Measurements from ENCODE around the gene ROBO4. TPM values are rescaled to one million over a fixed set of nuclear protein-coding genes. Genes with fewer than 3 reads are reported as not detected.
A peak's percentile ranks its signal among the peaks of the same experiment; 100 is the strongest.

ROBO4 gene
- total and polyA plus RNA-seq, 4 donors, result 27.3 to 52.1 (median 41.9) TPM

DNA sequence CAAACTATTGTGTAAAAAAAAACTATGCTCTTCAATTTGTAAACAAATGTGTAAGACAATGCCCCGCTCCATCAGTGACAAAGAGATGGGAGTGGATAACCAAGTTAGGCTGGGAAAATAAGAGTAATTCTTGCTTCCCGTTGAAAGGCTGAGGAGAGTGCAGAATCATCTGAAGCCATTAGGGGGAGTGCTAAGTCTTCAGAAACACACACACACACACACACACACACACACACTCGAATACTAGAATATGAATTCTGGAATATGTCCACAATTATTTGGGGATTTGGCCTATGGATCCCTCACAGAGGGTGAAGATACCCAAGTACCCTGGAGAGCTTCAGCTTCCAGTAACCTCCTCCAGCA lies 60.2 kb downstream of the ROBO4 start:
- peaks cover 0 to 23% (median 19%) of the 10 kb centered on the region in 3 donors for H3K27me3 ChIP-seq (ENCODE audit: control insufficient read depth in 3 of 3, insufficient read depth in 3 of 3, low read length in 2 of 3)
- TF ChIP-seq, protein P1, sequence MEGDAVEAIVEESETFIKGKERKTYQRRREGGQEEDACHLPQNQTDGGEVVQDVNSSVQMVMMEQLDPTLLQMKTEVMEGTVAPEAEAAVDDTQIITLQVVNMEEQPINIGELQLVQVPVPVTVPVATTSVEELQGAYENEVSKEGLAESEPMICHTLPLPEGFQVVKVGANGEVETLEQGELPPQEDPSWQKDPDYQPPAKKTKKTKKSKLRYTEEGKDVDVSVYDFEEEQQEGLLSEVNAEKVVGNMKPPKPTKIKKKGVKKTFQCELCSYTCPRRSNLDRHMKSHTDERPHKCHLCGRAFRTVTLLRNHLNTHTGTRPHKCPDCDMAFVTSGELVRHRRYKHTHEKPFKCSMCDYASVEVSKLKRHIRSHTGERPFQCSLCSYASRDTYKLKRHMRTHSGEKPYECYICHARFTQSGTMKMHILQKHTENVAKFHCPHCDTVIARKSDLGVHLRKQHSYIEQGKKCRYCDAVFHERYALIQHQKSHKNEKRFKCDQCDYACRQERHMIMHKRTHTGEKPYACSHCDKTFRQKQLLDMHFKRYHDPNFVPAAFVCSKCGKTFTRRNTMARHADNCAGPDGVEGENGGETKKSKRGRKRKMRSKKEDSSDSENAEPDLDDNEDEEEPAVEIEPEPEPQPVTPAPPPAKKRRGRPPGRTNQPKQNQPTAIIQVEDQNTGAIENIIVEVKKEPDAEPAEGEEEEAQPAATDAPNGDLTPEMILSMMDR (IDR thresholded peaks at IDR 0.05; ENCODE audit: control extremely low read depth, extremely low read depth), result peak; percentile 38
- no peak for ATAC-seq (ENCODE audit: insufficient read depth, low FRiP score)
- no peaks in the 10 kb centered on the region for H3K36me3 ChIP-seq (ENCODE audit: control insufficient read depth in 4 of 4, insufficient read depth in 4 of 4, low read length in 4 of 4)
- 5 to 12% methylated on average over 3 of the region's 3 CpGs for WGBS, 2 donors
- H3K9me3 ChIP-seq (ENCODE audit: control insufficient read depth in 4 of 4, insufficient read depth in 3 of 4, low read length in 3 of 4), result no peaks in the 10 kb centered on the region
- DNase-seq, result peak; percentile 64 to 92 (median 90)
- H3K4me1 ChIP-seq (ENCODE audit: control insufficient read depth in 5 of 5, insufficient read depth in 5 of 5, low read length in 5 of 5), result peaks cover 0 to 38% (median 9%) of the 10 kb centered on the region in 5 donors
- no peak overlapping the region for H3K9ac ChIP-seq (ENCODE audit: insufficient read depth in 1 of 2, low read length in 2 of 2)
- no peak overlapping the region for H3K4me3 ChIP-seq
- H3K27ac ChIP-seq (ENCODE audit: low read depth in 1 of 2, low read length in 1 of 2), result no peak overlapping the region

DNA sequence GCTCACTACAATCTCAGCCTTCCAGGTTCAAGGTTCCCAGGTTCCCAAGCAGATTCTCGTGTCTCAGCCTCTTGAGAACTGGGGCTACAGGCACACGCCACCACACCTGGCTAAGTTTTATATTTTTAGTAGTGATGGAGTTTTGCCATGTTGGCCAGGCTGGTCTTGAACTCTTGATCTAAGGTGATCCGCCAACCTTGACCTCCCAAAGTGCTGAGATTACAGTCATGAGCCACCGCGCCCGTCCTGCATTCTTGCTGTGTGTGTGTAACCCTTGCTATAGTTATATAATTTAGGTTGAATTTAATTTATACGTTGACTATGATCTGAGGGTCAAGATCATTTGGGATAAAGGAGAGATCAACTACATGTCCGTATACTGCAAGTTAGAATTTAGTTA lies 61.7 kb downstream of the ROBO4 start:
- H3K36me3 ChIP-seq (ENCODE audit: control insufficient read depth in 4 of 4, insufficient read depth in 4 of 4, low read length in 4 of 4), result no peaks in the 10 kb centered on the region
- no peak for ATAC-seq (ENCODE audit: insufficient read depth, low FRiP score)
- TF ChIP-seq, protein P1 (IDR thresholded peaks at IDR 0.05; ENCODE audit: control extremely low read depth, extremely low read depth), result no peak
- H3K9ac ChIP-seq (ENCODE audit: insufficient read depth in 1 of 2, low read length in 2 of 2), result no peak overlapping the region
- no peak for DNase-seq
- peaks cover 0 to 26% (median 2%) of the 10 kb centered on the region in 5 donors for H3K4me1 ChIP-seq (ENCODE audit: control insufficient read depth in 5 of 5, insufficient read depth in 5 of 5, low read length in 5 of 5)
- H3K4me3 ChIP-seq, result no peak overlapping the region
- H3K27me3 ChIP-seq (ENCODE audit: control insufficient read depth in 3 of 3, insufficient read depth in 3 of 3, low read length in 2 of 3), result peaks cover 0 to 23% (median 19%) of the 10 kb centered on the region in 3 donors
- H3K9me3 ChIP-seq (ENCODE audit: control insufficient read depth in 4 of 4, insufficient read depth in 3 of 4, low read length in 3 of 4), result no peaks in the 10 kb centered on the region
- no peak overlapping the region for H3K27ac ChIP-seq (ENCODE audit: low read depth in 1 of 2, low read length in 1 of 2)
- WGBS, 2 donors, result 93 to 94% methylated on average over 8 of the region's 8 CpGs

DNA sequence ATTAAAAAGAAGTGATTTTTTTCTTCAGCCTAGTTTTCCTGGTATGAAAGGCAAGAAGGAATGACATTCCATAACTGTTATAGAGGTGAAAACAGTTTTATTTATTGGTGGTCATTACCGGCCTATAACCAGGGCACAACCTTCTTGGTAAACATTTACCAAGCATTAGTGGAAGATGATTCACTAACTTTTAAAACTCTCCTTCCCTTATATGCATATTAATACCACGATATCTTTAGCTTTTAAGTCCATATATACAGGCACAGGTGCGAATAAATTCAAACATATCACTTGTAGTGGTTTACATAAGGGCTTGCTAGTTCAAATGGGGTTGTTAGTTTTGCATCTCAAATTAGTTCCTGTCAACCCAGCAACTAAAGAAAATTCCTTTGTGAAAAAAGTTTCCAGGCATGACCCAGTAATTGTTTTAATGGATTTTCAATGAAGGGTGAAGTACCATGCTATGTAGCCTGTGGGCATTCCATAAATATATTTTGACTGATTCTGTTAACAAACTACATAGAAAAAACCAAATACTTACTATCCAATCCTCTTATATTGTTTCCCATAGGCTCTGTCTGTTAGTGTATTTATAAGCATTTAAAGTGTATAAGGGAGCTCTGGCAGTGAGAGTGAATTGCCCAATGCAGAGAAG lies 63.0 kb downstream of the ROBO4 start:
- Histone ChIP-seq H3K27ac (ENCODE audit: low read depth in 1 of 2, low read length in 1 of 2) (no peak overlapping the region), H3K9ac (ENCODE audit: insufficient read depth in 1 of 2, low read length in 2 of 2) (no peak overlapping the region), H3K4me3 (no peak overlapping the region), H3K4me1 (ENCODE audit: control insufficient read depth in 5 of 5, insufficient read depth in 5 of 5, low read length in 5 of 5) (peaks cover 0 to 23% (median 2%) of the 10 kb centered on the region in 5 donors), H3K36me3 (ENCODE audit: control insufficient read depth in 4 of 4, insufficient read depth in 4 of 4, low read length in 4 of 4) (no peaks in the 10 kb centered on the region), H3K27me3 (ENCODE audit: control insufficient read depth in 3 of 3, insufficient read depth in 3 of 3, low read length in 2 of 3) (peaks cover 0 to 14% (median 12%) of the 10 kb centered on the region in 3 donors), H3K9me3 (ENCODE audit: control insufficient read depth in 4 of 4, insufficient read depth in 3 of 4, low read length in 3 of 4) (no peaks in the 10 kb centered on the region)
- TF ChIP-seq, protein P1 (IDR thresholded peaks at IDR 0.05; ENCODE audit: control extremely low read depth, extremely low read depth), result no peak
- 64 to 86% methylated on average over 3 of the region's 3 CpGs for WGBS, 2 donors
- ATAC-seq (ENCODE audit: insufficient read depth, low FRiP score) (no peak), DNase-seq (no peak)

Other genes starting within 250 kb of the ROBO4 start
- 10 to 100 TPM; 26.3 to 37.1 TPM for gene SIAE, start 224.1 kb downstream of the ROBO4 start, total RNA-seq
- 10 to 100 TPM; 18.7 to 27.0 TPM for gene SIAE, start 224.1 kb downstream of the ROBO4 start, polyA plus RNA-seq
- gene SPA17, start 224.0 kb downstream of the ROBO4 start, total RNA-seq, result 10 to 100 TPM; 14.4 to 15.6 TPM
- 10 to 100 TPM; 16.4 to 28.9 TPM for gene SPA17, start 224.0 kb downstream of the ROBO4 start, polyA plus RNA-seq
- 100 to 1,000 TPM in 1 of 2 donors, 10 to 100 TPM in 1; 27.2 to 117 TPM for gene NRGN, start 157.9 kb downstream of the ROBO4 start, total RNA-seq
- gene NRGN, start 157.9 kb downstream of the ROBO4 start, polyA plus RNA-seq, result 100 to 1,000 TPM in 1 of 2 donors, 10 to 100 TPM in 1; 58.5 to 250 TPM
- gene VSIG2, start 145.6 kb downstream of the ROBO4 start, total RNA-seq, result 10 to 100 TPM; 20.9 to 39.8 TPM
- gene VSIG2, start 145.6 kb downstream of the ROBO4 start, polyA plus RNA-seq, result 10 to 100 TPM; 20.2 to 30.4 TPM
- gene ESAM, start 135.6 kb downstream of the ROBO4 start, total RNA-seq, result 100 to 1,000 TPM; 122 to 142 TPM
- gene ESAM, start 135.6 kb downstream of the ROBO4 start, polyA plus RNA-seq, result 100 to 1,000 TPM in 1 of 2 donors, 10 to 100 TPM in 1; 77.7 to 139 TPM
- 10 to 100 TPM; 15.0 to 33.6 TPM for gene MSANTD2, start 97.5 kb downstream of the ROBO4 start, total RNA-seq
- 10 to 100 TPM in 1 of 2 donors, 1 to 10 TPM in 1; 3.9 to 16.4 TPM for gene MSANTD2, start 97.5 kb downstream of the ROBO4 start, polyA plus RNA-seq
- 10 to 100 TPM; 16.7 to 16.8 TPM for gene ROBO3, start 32.4 kb downstream of the ROBO4 start, total RNA-seq
- 10 to 100 TPM in 1 of 2 donors, 1 to 10 TPM in 1; 9.3 to 13.5 TPM for gene ROBO3, start 32.4 kb downstream of the ROBO4 start, polyA plus RNA-seq
- not detected for gene HEPN1, start 21.4 kb upstream of the ROBO4 start, total RNA-seq
- not detected for gene HEPN1, start 21.4 kb upstream of the ROBO4 start, polyA plus RNA-seq
- not detected for gene HEPACAM, start 38.2 kb upstream of the ROBO4 start, total RNA-seq
- under 1 TPM in 1 of 2 donors, not detected in 1; 0.02 TPM for gene HEPACAM, start 38.2 kb upstream of the ROBO4 start, polyA plus RNA-seq
- gene CCDC15, start 56.3 kb upstream of the ROBO4 start, total RNA-seq, result 1 to 10 TPM; 1.2 to 5.1 TPM
- under 1 TPM; 0.65 to 0.91 TPM for gene CCDC15, start 56.3 kb upstream of the ROBO4 start, polyA plus RNA-seq
- 10 to 100 TPM in 1 of 2 donors, 1 to 10 TPM in 1; 5.3 to 13.2 TPM for gene SLC37A2, start 165.4 kb upstream of the ROBO4 start, total RNA-seq
- 10 to 100 TPM in 1 of 2 donors, 1 to 10 TPM in 1; 3.2 to 10.4 TPM for gene SLC37A2, start 165.4 kb upstream of the ROBO4 start, polyA plus RNA-seq
- gene TMEM218, start 213.8 kb upstream of the ROBO4 start, total RNA-seq, result 10 to 100 TPM; 24.6 to 39.9 TPM
- gene TMEM218, start 213.8 kb upstream of the ROBO4 start, polyA plus RNA-seq, result 10 to 100 TPM; 23.3 to 30.2 TPM

Data from lung (tissue), 12 donors.